Inflammatory macrophage treated with lipopolysaccharide for 1 hour (primary cell): ENCODE measurements around the gene PARP15.
"Not testable (repeated sequence)": the region's sequence is repeated elsewhere in the genome, so short reads cannot be mapped to it uniquely, and the experiment has no call there.

Source experiments
- DNase-seq, 2 donors: peaks; one replicate each; pipeline ENCODE4 v3.0.0-alpha.2; 2020 to 2022

The PARP15 gene

GRCh38 chr3:122577409-122578031, at the start of gene PARP15:
Gene PARP15 (plus strand): TSS chr3:122577650. CDS start chr3:122577668, 18 bp downstream.
- DNase-seq: no peak

GRCh38 chr3:122530164-122530563, 47.3 kb upstream of the PARP15 start:
- no peak for DNase-seq

GRCh38 chr3:122533480-122533879, 44.0 kb upstream of the PARP15 start:
- DNase-seq: no peak

GRCh38 chr3:122533931-122534334, 43.5 kb upstream of the PARP15 start:
- DNase-seq: peak; percentile 60 to 69

- no peak for DNase-seq
These were observed 41.4 kb upstream of the PARP15 start for GRCh38 chr3:122535964-122536631.

GRCh38 chr3:122536632-122537001, 40.8 kb upstream of the PARP15 start:
- no peak for DNase-seq

- DNase-seq: peak; percentile 35 to 70
These were observed 38.4 kb upstream of the PARP15 start for GRCh38 chr3:122538956-122539490.

- no peak for DNase-seq
These were observed 31.3 kb upstream of the PARP15 start for GRCh38 chr3:122546151-122546550.

GRCh38 chr3:122548076-122548475, 29.4 kb upstream of the PARP15 start:
- DNase-seq: no peak

GRCh38 chr3:122548619-122549018, 28.8 kb upstream of the PARP15 start:
- DNase-seq: no peak

GRCh38 chr3:122553171-122553570, 24.3 kb upstream of the PARP15 start:
- no peak for DNase-seq

- DNase-seq: no peak
These were observed 22.0 kb upstream of the PARP15 start for GRCh38 chr3:122555275-122556071.

- DNase-seq: no peak
These were observed 20.1 kb upstream of the PARP15 start for GRCh38 chr3:122557356-122557755.

- DNase-seq: no peak
These were observed 18.8 kb upstream of the PARP15 start for GRCh38 chr3:122558605-122559004.

GRCh38 chr3:122559906-122560305, 17.5 kb upstream of the PARP15 start:
- no peak for DNase-seq

GRCh38 chr3:122560680-122561079, 16.8 kb upstream of the PARP15 start:
- DNase-seq: peak; percentile 56 to 85

GRCh38 chr3:122562923-122563716, 14.3 kb upstream of the PARP15 start:
- no peak for DNase-seq

- peak in 1 of 2 donors; percentile 32 for DNase-seq
These were observed 13.8 kb upstream of the PARP15 start for GRCh38 chr3:122563717-122564025.

- peak; percentile 82 to 95 for DNase-seq
These were observed 13.1 kb upstream of the PARP15 start, which contains the start of the genes DTX3L and PARP9 for GRCh38 chr3:122564155-122564912. Gene DTX3L (plus strand): TSS chr3:122564338. CDS start chr3:122564427, 89 bp downstream. Gene PARP9 (minus strand): TSS chr3:122564300. CDS start chr3:122559620, 4,680 bp downstream.

GRCh38 chr3:122568131-122568530, 9.3 kb upstream of the PARP15 start:
- not testable (repeated sequence) for DNase-seq

- no peak for DNase-seq
These were observed 8.7 kb upstream of the PARP15 start for GRCh38 chr3:122568755-122569154.

- DNase-seq: peak; percentile 41 to 67
These were observed 4.5 kb upstream of the PARP15 start for GRCh38 chr3:122572940-122573412.
